Diencephalon (tissue), 1 donor: Measurements from ENCODE around the gene OR2T3. TPM values are rescaled to one million over a fixed set of nuclear protein-coding genes. Genes with fewer than 3 reads are reported as not detected.

Source experiments
- total RNA-seq: library from RNA; depleted of rRNA; stranded (reverse); fragments of >200 nt; gene quantifications from one replicate; pipeline ENCODE4 v1.2.3, GENCODE V29; 2014

Gene OR2T3, protein sequence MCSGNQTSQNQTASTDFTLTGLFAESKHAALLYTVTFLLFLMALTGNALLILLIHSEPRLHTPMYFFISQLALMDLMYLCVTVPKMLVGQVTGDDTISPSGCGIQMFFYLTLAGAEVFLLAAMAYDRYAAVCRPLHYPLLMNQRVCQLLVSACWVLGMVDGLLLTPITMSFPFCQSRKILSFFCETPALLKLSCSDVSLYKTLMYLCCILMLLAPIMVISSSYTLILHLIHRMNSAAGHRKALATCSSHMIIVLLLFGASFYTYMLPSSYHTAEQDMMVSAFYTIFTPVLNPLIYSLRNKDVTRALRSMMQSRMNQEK
- total RNA-seq: not detected

DNA sequence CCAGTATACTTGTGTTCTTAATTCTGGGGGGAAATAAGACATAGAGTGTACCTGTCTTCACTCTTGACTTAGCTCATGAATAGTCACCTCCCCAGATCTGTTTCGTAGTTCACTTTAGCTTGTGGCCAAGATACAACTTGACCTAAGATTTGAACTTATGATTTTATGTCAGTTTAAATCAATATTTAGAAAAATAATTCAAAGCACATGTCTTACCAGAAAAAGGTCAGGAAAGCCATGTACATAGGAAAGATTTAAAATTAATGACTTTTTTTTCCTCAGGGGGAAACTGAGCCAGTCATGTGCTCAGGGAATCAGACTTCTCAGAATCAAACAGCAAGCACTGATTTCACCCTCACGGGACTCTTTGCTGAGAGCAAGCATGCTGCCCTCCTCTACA is at the start of gene OR2T3:
OR2T3 (plus strand) TSS at position 301 of the 400 bp plus-strand sequence; CDS start at position 301, 0 bp downstream.

DNA sequence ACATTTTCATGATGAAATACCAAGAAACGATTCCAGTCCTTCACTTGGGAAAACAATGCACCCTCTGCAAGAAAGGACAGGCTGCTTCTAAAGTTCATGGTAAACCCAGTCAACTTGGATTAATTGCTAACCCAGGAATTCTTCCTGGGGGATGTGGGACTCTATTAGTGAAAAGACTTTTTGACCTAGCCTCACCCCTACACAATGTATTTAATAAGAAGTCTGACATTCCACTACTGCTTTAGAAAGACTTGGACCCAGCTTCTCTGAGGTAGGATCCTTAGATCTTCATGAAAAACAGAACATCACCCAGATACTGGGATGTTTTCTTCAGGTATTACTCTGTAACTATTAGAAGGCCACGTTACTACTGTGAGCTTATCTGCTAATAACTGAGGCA is 27.8 kb upstream of the OR2T3 start, which contains the start of gene OR2T2:
OR2T2 (plus strand) TSS at position 239 of the 400 bp plus-strand sequence. CDS start 7,161 bp downstream, outside the sequence.

DNA sequence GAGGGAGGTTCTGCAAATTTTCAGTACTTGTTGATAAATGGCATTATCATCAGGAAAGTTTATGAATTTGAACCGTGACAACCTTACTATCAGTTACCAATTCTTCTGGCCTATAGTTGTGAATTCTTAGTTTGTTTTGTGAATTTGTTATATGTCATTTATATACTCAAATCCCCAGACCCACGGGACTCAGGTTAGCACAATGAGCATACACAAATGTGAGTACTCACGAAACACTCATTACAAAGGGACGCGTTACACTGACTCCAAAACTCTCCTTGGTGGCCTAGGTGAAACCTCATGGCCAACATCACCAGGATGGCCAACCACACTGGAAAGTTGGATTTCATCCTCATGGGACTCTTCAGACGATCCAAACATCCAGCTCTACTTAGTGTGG is 15.1 kb downstream of the OR2T3 start, which contains the start of gene OR2T5:
OR2T5 (plus strand) TSS at position 301 of the 400 bp plus-strand sequence; CDS start at position 301, 0 bp downstream.

DNA sequence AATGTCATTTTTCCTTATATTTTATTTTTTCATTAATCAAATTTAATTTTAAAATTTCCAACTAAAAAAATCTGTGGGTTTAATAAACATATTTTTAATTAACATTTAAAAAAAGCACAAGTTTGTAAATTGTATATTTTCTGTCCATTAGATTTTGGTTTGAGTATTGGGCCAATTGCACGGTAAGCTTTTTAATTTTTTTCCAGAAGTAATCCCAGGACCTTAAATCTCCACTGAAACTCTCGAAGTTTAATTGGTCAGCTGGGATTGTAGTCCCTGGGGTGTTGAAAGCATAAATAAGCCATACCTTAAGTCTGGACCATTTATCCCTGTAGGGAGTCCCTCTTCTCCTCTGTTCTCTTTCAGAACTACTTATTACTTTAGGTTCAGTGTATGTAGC is 34.6 kb downstream of the OR2T3 start, which contains the start of gene OR2G6:
OR2G6 (plus strand) TSS at position 301 of the 400 bp plus-strand sequence. CDS start 13,574 bp downstream, outside the sequence.

Other genes with a start within 250 kb of the OR2T3 start
- gene OR2M4, start 241.9 kb upstream of the OR2T3 start, total RNA-seq: 0.46 TPM
- not detected for gene OR2T33, start 195.4 kb upstream of the OR2T3 start, total RNA-seq
- gene OR2T12, start 169.9 kb upstream of the OR2T3 start, total RNA-seq: not detected
- gene OR2M7, start 148.8 kb upstream of the OR2T3 start, total RNA-seq: not detected
- not detected for gene OR14C36, start 124.6 kb upstream of the OR2T3 start, total RNA-seq
- gene OR2T4, start 111.7 kb upstream of the OR2T3 start, total RNA-seq: 0.46 TPM
- 0.46 TPM for gene OR2T6, start 97.6 kb upstream of the OR2T3 start, total RNA-seq
- gene OR2T1, start 70.3 kb upstream of the OR2T3 start, total RNA-seq: not detected
- not detected for gene OR2T2, start 27.7 kb upstream of the OR2T3 start, total RNA-seq
- not detected for gene OR2T5, start 15.2 kb downstream of the OR2T3 start, total RNA-seq
- not detected for gene OR2G6, start 34.7 kb downstream of the OR2T3 start, total RNA-seq
- 0.23 TPM for gene OR2T29, start 89.4 kb downstream of the OR2T3 start, total RNA-seq
- not detected for gene OR2T34, start 101.4 kb downstream of the OR2T3 start, total RNA-seq
- not detected for gene OR2T10, start 124.3 kb downstream of the OR2T3 start, total RNA-seq
- gene OR2T11, start 161.7 kb downstream of the OR2T3 start, total RNA-seq: not detected
- not detected for gene OR2T35, start 171.9 kb downstream of the OR2T3 start, total RNA-seq
- gene OR2T27, start 182.2 kb downstream of the OR2T3 start, total RNA-seq: not detected
- gene OR14I1, start 229.4 kb downstream of the OR2T3 start, total RNA-seq: not detected